IgD-negative memory B cell (primary cell): ENCODE data around the gene PHF21A. TPM values are rescaled to one million over a fixed set of nuclear protein-coding genes. Genes with fewer than 3 reads are reported as not detected.

ENCODE experiments used
- H3K27ac Mint-ChIP-seq, 3 donors: one replicate each; pipeline ENCODE4 v1.8.0; 2020 to 2022; ENCODE audit warnings: mild to moderate bottlenecking in 3 of 3, mixed read lengths in 3 of 3, moderate library complexity in 1 of 3
- H3K27me3 Mint-ChIP-seq: one replicate; pipeline ENCODE4 v1.8.0; 2021; ENCODE audit warnings: mixed read lengths
- H3K36me3 Mint-ChIP-seq: one replicate; pipeline ENCODE4 v1.8.0; 2020; ENCODE audit warnings: mild to moderate bottlenecking, mixed read lengths
- H3K4me1 Mint-ChIP-seq, 3 donors: one replicate each; pipeline ENCODE4 v1.8.0; 2020 to 2022; ENCODE audit warnings: mixed read lengths in 3 of 3, mild to moderate bottlenecking in 1 of 3
- H3K4me3 Mint-ChIP-seq, 4 donors: one replicate each; pipeline ENCODE4 v1.8.0; 2020 to 2022; ENCODE audit warnings: mild to moderate bottlenecking in 4 of 4, mixed read lengths in 4 of 4, moderate library complexity in 3 of 4
- H3K9me3 Mint-ChIP-seq, 3 donors: one replicate each; pipeline ENCODE4 v1.8.0; 2020 to 2021; ENCODE audit warnings: mixed read lengths in 3 of 3, mild to moderate bottlenecking in 1 of 3
- polyA plus RNA-seq: library from polyadenylated mRNA; unstranded; fragments of 300-500 nt; fragmentation: Illumina TruSeq; gene quantifications from one replicate; pipeline ENCODE4 v1.2.3, GENCODE V29; 2021

PHF21A gene
- polyA plus RNA-seq, 1 donor from 2014 or later: 17.2 TPM

- Mint-ChIP-seq H3K27ac (peak overlapping the region; percentile 70 to 91 (median 88)), H3K36me3 (peaks cover 4% of the 10 kb centered on the region), H3K4me3 (peak overlapping the region; percentile 77 to 99 (median 92)), H3K9me3 (no peaks in the 10 kb centered on the region), H3K27me3 (no peaks in the 10 kb centered on the region), H3K4me1 (peaks cover 28 to 51% (median 34%) of the 10 kb centered on the region in 3 donors)
Observed at GRCh38 chr11:45920531-45921477, 200.4 kb downstream of the PHF21A start.

- Mint-ChIP-seq H3K9me3 (no peaks in the 10 kb centered on the region), H3K27ac (peak overlapping the region; percentile 41 to 91 (median 76)), H3K4me3 (peak overlapping the region; percentile 93 to 99 (median 96)), H3K36me3 (peaks cover 4% of the 10 kb centered on the region), H3K27me3 (no peaks in the 10 kb centered on the region), H3K4me1 (peaks cover 28 to 54% (median 33%) of the 10 kb centered on the region in 3 donors)
Observed at GRCh38 chr11:45919806-45920530, 201.3 kb downstream of the PHF21A start.

GRCh38 chr11:45918962-45919675 lies 202.1 kb downstream of the PHF21A start:
- Mint-ChIP-seq H3K4me3 (peak overlapping the region; percentile 93 to 99 (median 96)), H3K36me3 (peaks cover 4% of the 10 kb centered on the region), H3K9me3 (no peaks in the 10 kb centered on the region), H3K27ac (peak overlapping the region; percentile 91 to 98 (median 98)), H3K4me1 (peaks cover 28 to 46% (median 31%) of the 10 kb centered on the region in 3 donors), H3K27me3 (no peaks in the 10 kb centered on the region)

GRCh38 chr11:45918331-45918941 lies 202.8 kb downstream of the PHF21A start:
- peaks cover 28 to 43% (median 28%) of the 10 kb centered on the region in 3 donors for H3K4me1 Mint-ChIP-seq

GRCh38 chr11:45917623-45918330 lies 203.5 kb downstream of the PHF21A start, which contains the start of gene PEX16:
Gene PEX16, minus strand, starts transcription at chr11:45917877. Its CDS starts 66 bp downstream, at chr11:45917811.
- Mint-ChIP-seq H3K27ac (peak within 1 kb of the TSS; percentile 91 to 98 (median 98)), H3K27me3 (no peaks in the 10 kb centered on the region), H3K9me3 (no peaks in the 10 kb centered on the region), H3K4me3 (peak within 1 kb of the TSS; percentile 93 to 99 (median 96)), H3K4me1 (peaks cover 26 to 41% (median 28%) of the 10 kb centered on the region in 3 donors), H3K36me3 (peaks cover 4% of the 10 kb centered on the region)

More at GRCh38 chr11:45918331-45918941, 202.8 kb downstream of the PHF21A start:
- peak overlapping the region; percentile 93 to 99 (median 96) for H3K4me3 Mint-ChIP-seq
- peak overlapping the region; percentile 91 to 98 (median 98) for H3K27ac Mint-ChIP-seq
- H3K36me3 Mint-ChIP-seq: peaks cover 4% of the 10 kb centered on the region
- H3K9me3 Mint-ChIP-seq: no peaks in the 10 kb centered on the region
- no peaks in the 10 kb centered on the region for H3K27me3 Mint-ChIP-seq

- Mint-ChIP-seq H3K9me3 (no peaks in the 10 kb centered on the region), H3K4me3 (peak overlapping the region; percentile 93 to 99 (median 96)), H3K36me3 (peaks cover 4% of the 10 kb centered on the region), H3K27ac (peak overlapping the region; percentile 91 to 98 (median 98)), H3K27me3 (no peaks in the 10 kb centered on the region), H3K4me1 (peaks cover 26 to 41% (median 28%) of the 10 kb centered on the region in 3 donors)
Observed at GRCh38 chr11:45917286-45917622, 204.0 kb downstream of the PHF21A start.

- peaks cover 4% of the 10 kb centered on the region for H3K36me3 Mint-ChIP-seq
- H3K27me3 Mint-ChIP-seq: no peaks in the 10 kb centered on the region
- H3K4me3 Mint-ChIP-seq: peak overlapping the region in 1 of 4 donors; percentile 61
- H3K4me1 Mint-ChIP-seq: peaks cover 17 to 31% (median 18%) of the 10 kb centered on the region in 3 donors
- H3K27ac Mint-ChIP-seq: peak overlapping the region in 1 of 3 donors; percentile 73
- no peaks in the 10 kb centered on the region for H3K9me3 Mint-ChIP-seq
Observed at GRCh38 chr11:45915446-45915845, 205.8 kb downstream of the PHF21A start.

- Mint-ChIP-seq H3K9me3 (no peaks in the 10 kb centered on the region), H3K27me3 (no peaks in the 10 kb centered on the region), H3K27ac (no peak overlapping the region), H3K4me1 (peaks cover 5 to 19% (median 7%) of the 10 kb centered on the region in 3 donors), H3K4me3 (peak overlapping the region in 1 of 4 donors; percentile 61), H3K36me3 (peaks cover 4% of the 10 kb centered on the region)
Observed at GRCh38 chr11:45913942-45914635, 207.2 kb downstream of the PHF21A start.

GRCh38 chr11:45913514-45913913 lies 207.7 kb downstream of the PHF21A start:
- peaks cover 4 to 18% (median 6%) of the 10 kb centered on the region in 3 donors for H3K4me1 Mint-ChIP-seq
- no peaks in the 10 kb centered on the region for H3K27me3 Mint-ChIP-seq
- H3K27ac Mint-ChIP-seq: no peak overlapping the region
- peaks cover 4% of the 10 kb centered on the region for H3K36me3 Mint-ChIP-seq
- no peaks in the 10 kb centered on the region for H3K9me3 Mint-ChIP-seq
- H3K4me3 Mint-ChIP-seq: peak overlapping the region in 1 of 4 donors; percentile 38

GRCh38 chr11:45910623-45911022 lies 210.6 kb downstream of the PHF21A start:
- Mint-ChIP-seq H3K4me3 (no peak overlapping the region), H3K4me1 (peaks cover 4 to 8% (median 6%) of the 10 kb centered on the region in 3 donors), H3K36me3 (peaks cover 2% of the 10 kb centered on the region), H3K9me3 (no peaks in the 10 kb centered on the region), H3K27ac (no peak overlapping the region), H3K27me3 (no peaks in the 10 kb centered on the region)

GRCh38 chr11:45909594-45910475 lies 211.4 kb downstream of the PHF21A start:
- Mint-ChIP-seq H3K36me3 (peaks cover 2% of the 10 kb centered on the region), H3K27ac (no peak overlapping the region), H3K9me3 (no peaks in the 10 kb centered on the region), H3K4me1 (peaks cover 4 to 7% (median 4%) of the 10 kb centered on the region in 3 donors), H3K27me3 (no peaks in the 10 kb centered on the region), H3K4me3 (no peak overlapping the region)

- H3K27ac Mint-ChIP-seq: peak overlapping the region in 1 of 3 donors; percentile 29
- H3K4me3 Mint-ChIP-seq: no peak overlapping the region
- H3K36me3 Mint-ChIP-seq: peaks cover 2% of the 10 kb centered on the region
- peaks cover 4 to 7% (median 4%) of the 10 kb centered on the region in 3 donors for H3K4me1 Mint-ChIP-seq
- H3K9me3 Mint-ChIP-seq: no peaks in the 10 kb centered on the region
- no peaks in the 10 kb centered on the region for H3K27me3 Mint-ChIP-seq
Observed at GRCh38 chr11:45907911-45908370, 213.3 kb downstream of the PHF21A start.
